Medulla oblongata (tissue), 1 donor: ENCODE measurements around the gene PRPF6.

ENCODE experiments used
- DNase-seq: peaks from one replicate; pipeline ENCODE4 v3.0.0-alpha.2; 2015; ENCODE audit errors: extremely low spot score

Gene PRPF6

GRCh38 chr20:64049060-64049877, 68.3 kb downstream of the PRPF6 start, which contains the start of gene SOX18:
SOX18 (minus strand) TSS chr20:64049639; CDS start chr20:64049516, 123 bp downstream.
- no peak for DNase-seq

GRCh38 chr20:64049878-64050260, 68.9 kb downstream of the PRPF6 start:
- no peak for DNase-seq

GRCh38 chr20:64050261-64051032, 69.5 kb downstream of the PRPF6 start:
- no peak for DNase-seq

GRCh38 chr20:64051033-64051452, 70.1 kb downstream of the PRPF6 start:
- no peak for DNase-seq

- no peak for DNase-seq
Observed at GRCh38 chr20:64051561-64052325, 70.8 kb downstream of the PRPF6 start.

GRCh38 chr20:64052326-64052722, 71.4 kb downstream of the PRPF6 start:
- DNase-seq: no peak

- no peak for DNase-seq
Observed at GRCh38 chr20:64052987-64053840, 72.3 kb downstream of the PRPF6 start.

GRCh38 chr20:64053841-64054661, 73.1 kb downstream of the PRPF6 start:
- no peak for DNase-seq

GRCh38 chr20:64055396-64055892, 74.5 kb downstream of the PRPF6 start:
- no peak for DNase-seq

GRCh38 chr20:64055893-64056638, 75.1 kb downstream of the PRPF6 start:
- no peak for DNase-seq

- no peak for DNase-seq
Observed at GRCh38 chr20:64056639-64056888, 75.6 kb downstream of the PRPF6 start.

- no peak for DNase-seq
Observed at GRCh38 chr20:64056889-64057627, 76.1 kb downstream of the PRPF6 start.

- DNase-seq: peak; percentile 38
Observed at GRCh38 chr20:64057628-64058498, 76.9 kb downstream of the PRPF6 start.

- no peak for DNase-seq
Observed at GRCh38 chr20:64058536-64058935, 77.6 kb downstream of the PRPF6 start.

GRCh38 chr20:64062276-64062595, 81.3 kb downstream of the PRPF6 start:
- DNase-seq: peak; percentile 60

- peak; percentile 98 for DNase-seq
Observed at GRCh38 chr20:64062596-64063388, 81.9 kb downstream of the PRPF6 start, which contains the start of gene TCEA2. TCEA2 (plus strand) TSS chr20:64063198; CDS start chr20:64063313, 115 bp downstream.
